PFSK-1 (cell line): ENCODE measurements around the gene USP14.

ENCODE experiments used
- FOXP2 ChIP-seq: optimal IDR thresholded peaks from 2 replicates; pipeline ENCODE3; 2011; ENCODE audit warnings: borderline replicate concordance, control low read depth, inconsistent platforms; ENCODE audit not compliant: insufficient read depth; ENCODE audit errors: extremely low read length, extremely low read depth
- POLR2AphosphoS5 ChIP-seq: IDR thresholded peaks from 2 replicates; pipeline ENCODE4 v1.6.1; 2012; ENCODE audit warnings: low read depth, mild to moderate bottlenecking, control low read depth, low read length, moderate library complexity
- REST ChIP-seq, 2 experiments: IDR thresholded peaks; 2 replicates each; pipeline versions ENCODE4 v1.6.1 to v1.8.0; 2011 to 2012; ENCODE audit warnings: low read depth in 2 of 2, low read length in 2 of 2, control low read depth in 1 of 2, inconsistent platforms in 1 of 2, mild to moderate bottlenecking in 1 of 2, moderate library complexity in 1 of 2; ENCODE audit not compliant: insufficient read depth in 1 of 2
- TAF1 ChIP-seq: IDR thresholded peaks from 2 replicates; pipeline ENCODE4 v1.6.1; 2012; ENCODE audit warnings: low read length, control low read depth, borderline replicate concordance; ENCODE audit not compliant: insufficient read depth

GRCh38 chr18:159037-159652 lies 788 bp downstream of the USP14 start:
- no peak for TF ChIP-seq TAF1
- TF ChIP-seq REST (IDR thresholded peaks at IDR 0.05; ENCODE audit: insufficient read depth in 1 of 2, low read depth in 2 of 2, low read length in 2 of 2) = no peak
- no peak for TF ChIP-seq POLR2AphosphoS5
- no peak for TF ChIP-seq FOXP2
